HG02852 (cell line): Measurements from ENCODE around the gene SHTN1.

ENCODE experiments used
- ATAC-seq: cut with Tn5 transposase; IDR thresholded peaks from one replicate; pipeline ENCODE4 v1.9.1; 2021; ENCODE audit warnings: mild to moderate bottlenecking, moderate library complexity; ENCODE audit not compliant: unreplicated experiment

Gene SHTN1

GRCh38 chr10:116838143-116838725, 166.8 kb downstream of the SHTN1 start:
- peak; percentile 89 for ATAC-seq

- ATAC-seq, result no peak
These were observed 168.0 kb downstream of the SHTN1 start for GRCh38 chr10:116836902-116837523.

- ATAC-seq, result no peak
These were observed 168.9 kb downstream of the SHTN1 start for GRCh38 chr10:116836083-116836482.

GRCh38 chr10:116835658-116836057, 169.3 kb downstream of the SHTN1 start:
- no peak for ATAC-seq

- no peak for ATAC-seq
These were observed 170.7 kb downstream of the SHTN1 start for GRCh38 chr10:116833986-116834985.

- no peak for ATAC-seq
These were observed 173.2 kb downstream of the SHTN1 start for GRCh38 chr10:116831790-116832189.
